ENCODE measurements around the gene NUDT19.

The NUDT19 gene

DNA sequence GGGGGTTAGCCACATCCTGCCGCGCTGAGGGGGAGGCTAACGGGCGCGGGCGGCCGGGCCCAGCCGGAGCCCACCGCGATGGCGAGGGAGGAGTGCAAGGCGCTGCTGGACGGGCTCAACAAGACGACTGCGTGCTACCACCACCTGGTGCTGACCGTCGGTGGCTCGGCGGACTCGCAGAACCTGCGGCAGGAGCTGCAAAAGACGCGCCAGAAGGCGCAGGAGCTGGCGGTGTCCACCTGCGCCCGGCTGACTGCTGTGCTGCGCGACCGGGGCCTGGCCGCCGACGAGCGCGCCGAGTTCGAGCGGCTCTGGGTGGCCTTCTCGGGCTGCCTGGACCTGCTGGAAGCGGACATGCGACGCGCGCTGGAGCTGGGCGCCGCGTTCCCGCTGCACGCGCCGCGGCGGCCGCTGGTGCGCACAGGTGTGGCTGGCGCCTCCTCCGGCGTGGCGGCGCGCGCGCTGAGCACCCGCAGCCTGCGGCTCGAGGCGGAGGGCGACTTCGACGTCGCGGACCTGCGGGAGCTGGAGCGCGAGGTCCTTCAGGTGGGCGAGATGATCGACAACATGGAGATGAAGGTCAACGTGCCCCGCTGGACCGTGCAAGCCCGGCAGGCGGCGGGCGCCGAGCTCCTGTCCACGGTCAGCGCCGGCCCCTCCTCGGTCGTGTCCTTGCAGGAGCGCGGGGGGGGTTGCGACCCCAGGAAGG is 15.3 kb upstream of the NUDT19 start:
- TF ChIP-seq, protein P1, sequence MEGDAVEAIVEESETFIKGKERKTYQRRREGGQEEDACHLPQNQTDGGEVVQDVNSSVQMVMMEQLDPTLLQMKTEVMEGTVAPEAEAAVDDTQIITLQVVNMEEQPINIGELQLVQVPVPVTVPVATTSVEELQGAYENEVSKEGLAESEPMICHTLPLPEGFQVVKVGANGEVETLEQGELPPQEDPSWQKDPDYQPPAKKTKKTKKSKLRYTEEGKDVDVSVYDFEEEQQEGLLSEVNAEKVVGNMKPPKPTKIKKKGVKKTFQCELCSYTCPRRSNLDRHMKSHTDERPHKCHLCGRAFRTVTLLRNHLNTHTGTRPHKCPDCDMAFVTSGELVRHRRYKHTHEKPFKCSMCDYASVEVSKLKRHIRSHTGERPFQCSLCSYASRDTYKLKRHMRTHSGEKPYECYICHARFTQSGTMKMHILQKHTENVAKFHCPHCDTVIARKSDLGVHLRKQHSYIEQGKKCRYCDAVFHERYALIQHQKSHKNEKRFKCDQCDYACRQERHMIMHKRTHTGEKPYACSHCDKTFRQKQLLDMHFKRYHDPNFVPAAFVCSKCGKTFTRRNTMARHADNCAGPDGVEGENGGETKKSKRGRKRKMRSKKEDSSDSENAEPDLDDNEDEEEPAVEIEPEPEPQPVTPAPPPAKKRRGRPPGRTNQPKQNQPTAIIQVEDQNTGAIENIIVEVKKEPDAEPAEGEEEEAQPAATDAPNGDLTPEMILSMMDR (IDR thresholded peaks at IDR 0.05) = no peak

DNA sequence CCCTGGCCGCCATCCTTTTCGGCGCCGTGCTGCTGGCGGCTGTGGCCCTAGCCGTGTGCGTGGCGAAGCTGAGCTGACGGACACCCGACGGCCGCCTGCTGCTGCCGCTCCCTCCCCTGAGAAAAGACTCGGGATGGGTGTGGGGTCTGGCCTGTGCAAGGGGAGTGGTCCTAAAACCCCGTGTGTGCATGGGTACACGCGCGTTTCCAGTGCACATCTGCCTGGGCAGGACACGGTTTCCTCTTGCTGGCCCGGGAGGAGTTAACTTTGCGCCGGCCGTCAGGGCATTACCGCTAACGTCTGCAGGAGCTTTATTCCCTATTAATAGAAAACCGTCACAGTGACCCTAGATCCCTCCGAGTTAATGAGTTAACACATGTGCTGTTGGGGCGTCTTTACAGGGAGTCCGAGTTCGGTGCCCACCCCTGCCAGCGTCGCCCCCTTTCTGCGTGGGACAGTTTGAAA is 14.7 kb upstream of the NUDT19 start:
- TF ChIP-seq, protein P1 (IDR thresholded peaks at IDR 0.05) = no peak

DNA sequence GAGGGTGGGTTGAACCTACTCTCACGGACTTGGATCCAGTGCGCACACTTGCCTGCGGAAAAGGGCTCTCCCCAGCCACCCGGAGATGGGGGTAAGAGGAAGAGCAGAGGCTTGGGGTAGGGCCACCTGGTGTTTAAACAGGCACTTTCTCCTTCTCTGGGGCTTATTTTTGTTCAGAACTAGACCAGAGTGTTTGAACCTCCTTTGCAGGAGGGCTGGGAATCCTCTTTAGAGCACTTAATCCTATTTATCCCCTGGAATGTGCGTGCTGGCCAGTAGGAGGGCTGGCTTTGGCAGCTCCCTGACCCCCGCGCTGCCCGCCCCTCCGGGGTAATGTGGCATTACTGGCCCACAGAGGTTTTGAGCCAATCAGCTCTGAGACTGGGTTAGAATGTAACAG is 14.0 kb upstream of the NUDT19 start:
- TF ChIP-seq, protein P1 (IDR thresholded peaks at IDR 0.05) = no peak

DNA sequence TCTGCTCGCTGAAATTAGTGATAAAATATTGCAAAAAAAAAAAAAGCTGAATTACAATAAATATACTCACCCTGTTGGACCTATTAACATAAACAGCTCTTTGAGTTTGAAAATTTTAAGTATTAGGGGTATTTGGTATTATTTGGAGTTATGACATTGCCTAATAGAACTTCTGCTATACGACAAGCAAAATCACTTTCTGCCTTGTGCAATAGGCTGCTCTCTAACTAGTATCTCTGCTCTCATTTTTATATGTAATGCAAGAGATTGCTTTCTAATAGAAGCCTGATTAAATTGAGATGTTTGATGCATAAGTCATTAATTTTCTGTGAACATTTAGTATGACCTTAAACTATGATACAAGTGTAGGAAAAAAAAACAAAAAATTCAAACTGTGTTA is 10.6 kb upstream of the NUDT19 start:
- TF ChIP-seq, protein P1 (IDR thresholded peaks at IDR 0.05) = no peak

DNA sequence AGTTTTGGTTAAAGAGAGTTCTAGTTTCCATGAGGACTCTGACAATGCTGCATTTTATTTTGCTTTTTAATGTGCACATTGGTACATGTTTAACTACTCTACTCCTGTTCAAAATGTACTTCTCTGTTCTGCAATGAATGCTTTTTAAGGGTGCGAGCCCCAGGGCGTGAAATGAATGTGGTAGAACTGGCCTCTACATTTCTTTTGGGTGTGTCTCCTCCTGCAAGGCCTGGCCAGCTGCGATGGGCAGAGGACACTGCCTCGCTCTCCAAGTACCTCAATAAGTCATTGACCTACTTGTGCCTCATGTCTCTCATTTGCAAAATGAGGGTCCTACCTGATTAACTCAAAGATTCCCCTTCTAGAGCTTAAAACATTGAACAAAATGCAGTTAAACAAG is 9.3 kb upstream of the NUDT19 start:
- TF ChIP-seq, protein P1 (IDR thresholded peaks at IDR 0.05) = no peak

DNA sequence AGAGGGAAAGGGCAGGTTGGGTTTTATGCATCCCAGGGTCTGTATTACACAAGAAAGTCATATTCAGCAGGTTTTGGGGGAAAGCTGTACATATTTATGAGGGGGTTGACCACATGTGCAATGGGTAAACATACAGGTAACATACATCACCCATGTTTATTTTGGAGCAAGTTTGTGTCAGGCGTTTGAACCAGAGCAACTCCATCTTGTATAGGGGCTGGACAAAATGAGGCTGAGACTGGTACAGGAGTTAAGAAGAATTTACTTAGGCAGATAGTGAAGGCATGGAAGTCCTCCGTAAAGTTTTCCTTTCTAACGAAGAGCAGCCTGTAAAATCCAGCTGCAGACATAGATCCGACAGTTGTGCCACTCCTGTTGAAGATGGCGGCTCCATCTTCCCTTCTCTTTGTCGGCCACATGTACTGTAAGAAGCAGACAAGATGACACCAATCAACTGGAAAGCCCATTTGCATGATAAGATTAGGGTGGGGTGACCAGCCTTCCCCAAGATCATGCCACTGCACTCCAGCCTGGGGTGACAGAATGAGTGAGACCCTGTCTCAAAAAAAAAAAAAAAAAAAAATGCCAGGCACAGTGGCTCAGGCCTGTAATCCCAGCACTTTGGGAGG is 4.7 kb upstream of the NUDT19 start:
- TF ChIP-seq, protein P1 (IDR thresholded peaks at IDR 0.05) = no peak

DNA sequence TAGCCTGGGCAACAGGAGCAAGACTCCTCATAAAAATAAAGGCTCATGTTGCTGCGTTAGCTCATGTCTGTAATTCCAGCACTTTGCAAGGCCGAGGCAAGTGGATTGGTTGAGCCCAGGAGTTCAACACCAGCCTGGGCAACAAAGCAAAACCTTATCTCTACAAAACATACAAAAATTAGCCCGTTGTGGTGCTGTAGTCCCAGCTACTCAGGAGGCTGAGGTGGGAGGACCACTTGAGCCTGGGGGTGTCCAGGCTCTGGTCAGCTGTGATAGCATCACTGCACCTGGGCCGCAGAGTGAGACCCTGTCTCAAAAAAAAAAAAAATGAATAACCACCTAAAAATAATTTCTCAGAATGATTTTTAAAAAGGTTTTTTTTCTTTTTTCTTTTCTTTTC is 3.9 kb upstream of the NUDT19 start:
- TF ChIP-seq, protein P1 (IDR thresholded peaks at IDR 0.05) = no peak
